Skeletal muscle cell (primary cell): ENCODE data around the gene SNTB2.

Experiments used
- DNase-seq: peaks from one replicate; pipeline ENCODE4 v3.0.0-alpha.2; 2010; ENCODE audit warnings: low read depth
- H3K4me3 ChIP-seq: 2 replicates; pipeline ENCODE4 v1.5.1; 2011; ENCODE audit warnings: low read depth, mild to moderate bottlenecking, control low read depth, low read length, moderate library complexity

SNTB2 gene

GRCh38 chr16:69326172-69326873, 139.4 kb downstream of the SNTB2 start:
- H3K4me3 ChIP-seq, result no peak overlapping the region
- no peak for DNase-seq

DNA sequence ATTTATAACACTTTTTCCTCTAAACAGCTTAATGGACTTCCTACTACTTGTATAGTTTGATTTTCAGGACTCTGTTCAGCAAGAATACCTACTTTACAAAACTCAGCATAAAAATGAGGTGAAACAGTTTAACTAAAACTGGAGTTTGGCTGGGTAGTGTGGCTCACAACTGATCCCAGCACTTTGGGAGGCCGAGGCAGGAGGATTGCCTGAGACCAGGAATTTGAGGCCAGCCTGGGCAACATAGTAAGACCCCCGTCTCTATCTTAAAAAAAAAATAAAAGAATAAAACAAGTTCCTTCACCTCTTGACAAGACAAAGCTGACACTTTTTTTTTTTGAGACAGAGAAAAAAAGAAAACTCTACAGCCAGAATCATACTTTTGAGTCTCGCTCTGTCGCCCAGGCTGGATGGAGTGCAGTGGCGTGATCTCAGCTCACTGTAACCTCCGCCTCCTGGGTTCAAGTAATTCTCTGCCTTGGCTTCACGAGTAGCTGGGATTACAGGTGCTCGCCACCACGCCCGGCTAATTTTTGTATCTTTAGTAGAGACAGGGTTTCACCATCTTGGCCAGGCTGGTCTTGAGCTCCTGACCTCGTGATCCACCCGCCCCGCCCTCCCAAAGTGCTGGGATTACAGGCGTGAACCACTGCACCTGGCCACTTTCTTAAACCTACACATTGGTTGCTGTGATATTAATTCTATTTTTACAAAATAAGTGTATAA, 140.8 kb downstream of the SNTB2 start:
- DNase-seq, result no peak
- H3K4me3 ChIP-seq, result no peak overlapping the region

GRCh38 chr16:69328854-69329316, 141.9 kb downstream of the SNTB2 start:
- H3K4me3 ChIP-seq, result peak overlapping the region; percentile 78
- peak; percentile 13 for DNase-seq

- DNase-seq, result no peak
- peak overlapping the region; percentile 78 for H3K4me3 ChIP-seq
These were observed 142.7 kb downstream of the SNTB2 start for GRCh38 chr16:69329369-69330285.

DNA sequence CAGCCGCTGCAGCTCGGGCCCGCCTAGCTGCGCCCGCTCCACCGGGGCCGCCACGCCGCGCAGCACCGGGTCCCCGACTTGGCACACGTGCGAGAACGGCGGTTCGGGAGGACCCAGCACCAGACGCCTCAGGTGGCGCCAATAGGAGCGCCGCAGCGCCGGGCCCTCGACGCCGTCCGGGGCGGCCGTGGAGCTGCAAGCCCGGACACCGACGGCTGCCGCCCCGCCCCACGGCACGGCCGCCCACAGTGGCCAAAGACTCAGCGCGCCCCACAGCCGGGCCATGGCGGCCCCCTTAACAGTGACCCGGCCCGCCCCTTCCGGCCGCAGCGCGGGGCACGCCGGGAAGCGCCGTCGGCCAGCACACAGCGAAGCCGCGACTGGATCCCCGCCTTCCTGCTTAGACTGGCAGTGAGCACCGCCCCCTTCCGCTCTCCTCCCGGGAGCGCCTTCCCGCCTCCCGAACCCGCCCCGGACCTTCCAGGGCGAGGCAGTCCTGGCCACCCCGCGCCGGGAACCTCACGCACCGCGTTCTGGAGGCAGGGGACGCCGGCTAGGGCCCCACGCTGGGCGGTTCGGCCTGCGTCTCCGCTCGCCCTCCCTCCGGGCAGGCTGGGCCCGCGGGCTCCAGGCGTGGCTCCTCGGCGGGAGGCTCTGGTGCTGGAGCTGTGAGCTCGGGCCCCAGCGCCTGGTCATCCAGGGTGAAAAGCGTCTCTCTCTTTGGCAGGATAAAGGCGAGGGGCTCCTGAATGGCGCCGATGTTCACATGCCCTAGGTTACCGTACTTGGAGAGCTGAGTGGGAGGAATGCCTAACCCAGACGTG, 143.5 kb downstream of the SNTB2 start, which contains the start of gene PDF:
PDF (minus strand) TSS at position 303 of the 824 bp plus-strand sequence; CDS start at position 285, 18 bp downstream.
- DNase-seq, result peak; percentile 72
- peak within 1 kb of the TSS; percentile 78 for H3K4me3 ChIP-seq

DNA sequence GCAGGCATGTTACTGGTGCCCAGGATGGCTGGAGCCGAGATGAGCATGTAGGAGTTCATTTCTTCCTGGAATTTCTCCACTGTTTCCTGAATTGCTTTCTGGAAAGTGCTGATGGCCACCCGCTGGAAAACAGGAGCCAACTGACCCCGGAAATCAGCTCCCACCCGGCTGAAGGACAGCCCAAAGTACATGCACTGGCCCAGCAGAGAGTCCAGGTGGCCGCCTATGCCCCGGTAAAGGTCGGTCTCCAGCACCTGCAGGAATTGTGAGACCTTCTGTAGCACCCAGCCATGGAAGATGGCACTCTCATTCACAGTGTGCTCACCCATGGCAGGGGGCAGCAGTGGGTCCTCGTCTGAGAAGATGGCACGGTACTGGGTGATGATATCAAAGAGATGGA, 147.7 kb downstream of the SNTB2 start:
- H3K4me3 ChIP-seq, result no peak overlapping the region
- DNase-seq, result no peak

DNA sequence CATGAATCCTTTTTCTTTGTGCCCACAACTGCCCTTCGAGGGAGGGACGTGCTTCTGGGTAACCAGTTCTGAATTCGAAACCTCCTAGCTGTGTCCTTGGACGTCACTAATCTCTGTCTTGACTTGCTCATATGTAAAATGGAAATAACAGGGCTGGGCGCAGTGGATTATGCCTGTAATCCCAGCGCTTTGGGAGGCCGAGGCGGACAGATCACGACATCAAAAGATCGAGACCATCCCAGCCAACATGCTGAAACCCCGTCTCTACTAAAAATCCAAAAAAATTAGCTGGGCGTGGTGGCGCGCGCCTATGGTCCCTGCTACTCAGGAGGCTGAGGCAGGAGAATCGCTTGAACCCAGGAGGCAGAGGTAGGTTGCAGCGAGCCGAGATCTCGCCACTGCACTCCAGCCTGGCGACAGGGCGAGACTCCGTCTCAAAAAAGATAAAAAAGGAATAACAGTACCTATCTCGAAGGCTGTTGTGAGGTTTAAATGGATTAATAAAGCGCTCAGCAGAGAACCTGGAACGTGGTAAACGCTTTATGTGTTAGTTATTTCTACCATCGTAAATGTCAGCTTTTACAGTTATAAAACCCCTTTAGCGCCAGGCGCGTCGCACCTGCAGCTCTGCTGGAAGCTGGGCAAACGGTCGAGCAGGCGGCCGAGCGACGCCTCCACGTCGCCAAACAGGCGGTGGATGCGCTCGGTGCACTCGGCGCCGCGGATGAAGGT, 151.8 kb downstream of the SNTB2 start:
- H3K4me3 ChIP-seq, result peak overlapping the region; percentile 94
- no peak for DNase-seq

GRCh38 chr16:69339289-69340094, 152.5 kb downstream of the SNTB2 start, which contains the start of the genes COG8 and NIP7:
Gene COG8, minus strand, starts transcription at chr16:69339564. Its CDS starts 12 bp downstream, at chr16:69339552.
Gene NIP7, plus strand, starts transcription at chr16:69339772. Its CDS starts 58 bp downstream, at chr16:69339830.
- H3K4me3 ChIP-seq, result peak within 1 kb of the TSS; percentile 94
- DNase-seq, result peak; percentile 95

GRCh38 chr16:69340095-69340644, 153.2 kb downstream of the SNTB2 start:
- no peak for DNase-seq

DNA sequence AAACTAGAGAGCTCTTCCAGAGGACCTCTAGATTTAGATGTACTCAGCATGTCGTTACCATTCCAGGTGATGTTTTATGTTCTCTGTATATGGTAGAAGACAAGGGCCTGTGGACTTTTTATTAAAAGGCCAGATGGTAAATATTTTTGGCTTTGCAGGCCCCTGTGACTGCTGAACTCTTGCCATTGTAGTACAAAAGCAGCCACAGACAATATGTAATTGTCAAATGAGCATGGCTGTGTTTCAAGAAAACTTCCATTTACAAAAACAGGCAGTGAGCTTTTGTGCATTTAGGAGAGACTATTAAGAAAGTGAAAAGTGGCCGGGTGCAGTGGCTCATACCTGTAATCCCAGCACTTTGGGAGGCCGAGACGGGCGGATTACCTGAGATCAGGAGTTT, 157.2 kb downstream of the SNTB2 start:
- no peak overlapping the region for H3K4me3 ChIP-seq
- DNase-seq, result no peak

More at GRCh38 chr16:69340095-69340644, 153.2 kb downstream of the SNTB2 start:
- H3K4me3 ChIP-seq, result peak overlapping the region; percentile 94

DNA sequence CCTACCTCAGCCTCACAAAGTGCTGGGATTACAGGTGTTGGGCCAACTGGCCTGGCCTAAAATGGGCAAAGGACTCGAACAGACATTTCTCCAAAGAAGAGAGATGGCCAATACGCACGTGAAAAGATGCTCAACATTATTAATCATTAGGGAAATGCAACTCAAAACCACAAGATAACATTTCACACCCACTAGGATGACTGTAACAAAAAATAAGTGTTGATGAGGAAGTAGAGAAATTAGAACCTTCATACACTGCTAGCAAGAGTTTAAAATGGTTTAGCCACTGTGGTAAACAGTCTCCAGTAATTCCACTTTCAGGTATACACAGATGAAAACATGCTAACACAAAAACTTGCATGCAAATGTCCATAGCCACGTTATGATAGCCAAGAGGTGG, 159.0 kb downstream of the SNTB2 start:
- H3K4me3 ChIP-seq, result no peak overlapping the region
- no peak for DNase-seq

DNA sequence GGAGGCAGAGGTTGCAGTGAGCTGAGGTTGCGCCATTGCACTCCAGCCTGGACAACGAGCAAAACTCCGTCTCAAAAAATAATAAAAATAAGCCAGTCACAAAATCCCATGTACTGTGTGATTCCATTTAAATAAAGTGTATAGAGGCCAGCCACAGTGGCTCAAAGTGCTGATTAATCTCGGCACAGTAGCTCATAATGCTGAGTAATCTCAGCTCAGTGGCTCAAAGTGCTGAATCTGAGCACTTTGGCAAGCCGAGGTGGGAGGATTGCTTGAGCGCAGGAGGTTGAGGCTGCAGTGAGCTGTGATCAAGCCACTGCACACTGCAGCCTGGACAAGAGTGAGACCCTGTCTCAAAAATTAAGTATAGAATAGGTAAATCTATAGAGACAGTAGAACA, 159.7 kb downstream of the SNTB2 start:
- no peak for DNase-seq
- no peak overlapping the region for H3K4me3 ChIP-seq

DNA sequence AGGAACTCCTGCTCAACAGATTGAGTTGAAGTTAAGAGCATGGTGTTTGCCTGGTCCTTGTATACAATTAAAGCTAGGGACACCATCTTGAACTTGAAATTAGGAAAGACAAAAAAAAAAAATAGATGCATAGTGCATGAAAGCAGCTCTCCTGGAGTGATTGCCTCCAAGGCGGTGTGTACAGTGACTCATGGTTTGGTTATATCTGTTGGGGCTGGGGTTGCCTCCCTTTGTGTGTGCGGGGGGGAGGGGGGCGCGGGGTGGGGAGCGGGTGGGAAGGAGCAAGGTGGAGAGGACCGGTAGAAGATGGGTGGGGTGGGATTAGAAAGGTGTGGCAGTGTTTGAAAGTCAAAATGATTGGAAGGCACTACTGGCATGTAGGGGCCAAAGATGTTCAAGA, 161.3 kb downstream of the SNTB2 start:
- no peak for DNase-seq
- H3K4me3 ChIP-seq, result no peak overlapping the region

GRCh38 chr16:69349536-69349935, 162.6 kb downstream of the SNTB2 start:
- DNase-seq, result no peak
- no peak overlapping the region for H3K4me3 ChIP-seq

- no peak for DNase-seq
- no peak overlapping the region for H3K4me3 ChIP-seq
These were observed 163.7 kb downstream of the SNTB2 start for GRCh38 chr16:69350536-69351133.

DNA sequence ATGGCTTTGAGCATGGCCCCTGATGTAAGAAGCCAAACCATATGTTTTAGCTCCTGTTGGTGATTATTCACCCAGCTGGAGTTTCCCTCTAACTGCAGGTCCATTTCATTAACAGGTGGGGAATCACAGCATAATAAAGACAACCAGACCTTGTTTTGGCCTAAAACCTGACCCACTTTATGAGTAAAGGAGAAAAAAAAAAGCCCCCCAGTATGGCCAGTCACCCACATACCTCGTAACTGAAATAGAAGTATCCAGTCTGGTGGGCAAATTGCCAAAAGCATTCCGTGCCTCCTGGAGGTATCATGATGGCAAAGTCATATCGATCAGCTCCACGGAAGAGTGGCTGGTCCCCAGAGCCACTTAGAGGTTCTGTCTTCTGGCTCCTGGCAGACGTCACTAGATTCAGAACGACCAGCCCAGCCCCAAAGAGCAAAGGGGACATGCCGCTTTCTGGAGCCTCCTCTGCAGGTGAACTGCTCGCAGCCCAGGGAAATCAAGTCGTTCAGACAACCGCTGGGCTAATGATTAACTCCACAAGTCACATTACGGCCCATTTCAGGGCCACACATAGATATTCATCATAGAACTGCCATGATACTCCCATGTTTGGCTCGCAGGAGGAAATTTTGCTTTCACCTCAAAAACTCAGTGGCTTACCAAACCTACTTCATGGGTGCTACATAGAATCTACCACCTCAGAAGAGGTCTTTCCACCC, 164.5 kb downstream of the SNTB2 start, which contains the start of gene TMED6:
TMED6 (minus strand) TSS at position 478 of the 719 bp plus-strand sequence; CDS start at position 445, 33 bp downstream.
- DNase-seq, result no peak
- no peak within 1 kb of the TSS for H3K4me3 ChIP-seq
